GM23248 (cell line): Measurements from ENCODE around the gene BHLHA15. TPM values are rescaled to one million over a fixed set of nuclear protein-coding genes. Genes with fewer than 3 reads are reported as not detected.

ENCODE experiments used
- DNase-seq: peaks from one replicate; pipeline ENCODE4 v3.0.0-alpha.2; 2015
- H2AFZ ChIP-seq: fragments of 200-600 bp; sonication (generic); 2 replicates; pipeline ENCODE4 v1.6.1; 2016; ENCODE audit warnings: antibody characterized with exemption
- H3F3A ChIP-seq: fragments of 200-600 bp; sonication (generic); 2 replicates; pipeline ENCODE4 v1.6.1; 2016; ENCODE audit warnings: mild to moderate bottlenecking, antibody characterized with exemption, mixed run types; ENCODE audit not compliant: insufficient read depth
- H3K27ac ChIP-seq: fragments of 200-600 bp; sonication (generic); 2 replicates; pipeline ENCODE4 v1.5.1; 2016; ENCODE audit warnings: mild to moderate bottlenecking
- H3K27me3 ChIP-seq: fragments of 200-600 bp; sonication (generic); replicated peaks from 2 replicates; pipeline ENCODE4 v1.6.1; 2016; ENCODE audit warnings: mild to moderate bottlenecking; ENCODE audit not compliant: insufficient read depth
- H3K36me3 ChIP-seq: fragments of 200-600 bp; sonication (generic); 2 replicates; pipeline ENCODE4 v1.6.1; 2016; ENCODE audit warnings: low read depth, mild to moderate bottlenecking
- H3K4me1 ChIP-seq: fragments of 200-600 bp; sonication (generic); 2 replicates; pipeline ENCODE4 v1.6.1; 2016; ENCODE audit warnings: mild to moderate bottlenecking; ENCODE audit not compliant: insufficient read depth
- H3K4me2 ChIP-seq: fragments of 200-600 bp; sonication (generic); one replicate; pipeline ENCODE4 v1.6.1; 2016; ENCODE audit warnings: mild to moderate bottlenecking; ENCODE audit not compliant: unreplicated experiment
- H3K4me3 ChIP-seq: fragments of 200-600 bp; sonication (generic); 2 replicates; pipeline ENCODE4 v1.5.1; 2016; ENCODE audit warnings: mild to moderate bottlenecking
- H3K79me2 ChIP-seq: fragments of 200-600 bp; sonication (generic); 2 replicates; pipeline ENCODE4 v1.6.1; 2016; ENCODE audit warnings: mild to moderate bottlenecking; ENCODE audit not compliant: insufficient read depth
- H3K9ac ChIP-seq: fragments of 200-600 bp; sonication (generic); 2 replicates; pipeline ENCODE4 v1.6.1; 2016; ENCODE audit warnings: mild to moderate bottlenecking
- H3K9me2 ChIP-seq: fragments of 200-600 bp; sonication (generic); 2 replicates; pipeline ENCODE4 v1.6.1; 2016; ENCODE audit warnings: mixed run types, mild to moderate bottlenecking, moderate library complexity; ENCODE audit not compliant: insufficient read depth
- H3K9me3 ChIP-seq: fragments of 200-600 bp; sonication (generic); one replicate; pipeline ENCODE4 v1.6.1; 2017; ENCODE audit warnings: low read depth
- H4K20me1 ChIP-seq: fragments of 200-600 bp; sonication (generic); 2 replicates; pipeline ENCODE4 v1.6.0; 2016; ENCODE audit not compliant: insufficient read depth
- EZH2 ChIP-seq: fragments of 200-600 bp; sonication (generic); IDR thresholded peaks from 2 replicates; pipeline ENCODE4 v1.6.1; 2018; ENCODE audit warnings: antibody characterized with exemption, mild to moderate bottlenecking; ENCODE audit not compliant: insufficient read depth, poor library complexity, severe bottlenecking
- EZH2phosphoT487 ChIP-seq: fragments of 200-600 bp; sonication (generic); IDR thresholded peaks from 2 replicates; pipeline ENCODE4 v1.6.1; 2018; ENCODE audit warnings: antibody characterized with exemption, moderate library complexity, mild to moderate bottlenecking, low read depth; ENCODE audit not compliant: insufficient read depth
- WGBS, 2 experiments: methylation state at CpG; one replicate each; pipeline ENCODE4 v1.1.6; 2015 to 2017; ENCODE audit warnings: low lambda C conversion rate in 2 of 2, low coverage in 1 of 2; ENCODE audit errors: missing lambda C conversion rate in 2 of 2; 5-methylcytosine and 5-hydroxymethylcytosine counted together
- in situ Hi-C: fragments of 300-500 bp; cut with MboI; formaldehyde crosslinking; loops from 2 replicates; pipeline ENCODE4 v1.15.0; 2020
- polyA plus RNA-seq: library from polyadenylated mRNA; unstranded; fragments of >200 nt; fragmentation: Nextera tagmentation; extraction: Ambion mirVana; gene quantifications from 2 replicates; pipeline ENCODE4 v1.2.1, GENCODE V29; 2016
- total RNA-seq: library from RNA; depleted of rRNA; stranded (reverse); fragments of >200 nt; shearing (Covaris generic); gene quantifications from 2 replicates; pipeline ENCODE4 v1.2.3, GENCODE V29; 2014

The BHLHA15 gene
- total and polyA plus RNA-seq, 2 experiments from 2014 or later, result not detected

DNA sequence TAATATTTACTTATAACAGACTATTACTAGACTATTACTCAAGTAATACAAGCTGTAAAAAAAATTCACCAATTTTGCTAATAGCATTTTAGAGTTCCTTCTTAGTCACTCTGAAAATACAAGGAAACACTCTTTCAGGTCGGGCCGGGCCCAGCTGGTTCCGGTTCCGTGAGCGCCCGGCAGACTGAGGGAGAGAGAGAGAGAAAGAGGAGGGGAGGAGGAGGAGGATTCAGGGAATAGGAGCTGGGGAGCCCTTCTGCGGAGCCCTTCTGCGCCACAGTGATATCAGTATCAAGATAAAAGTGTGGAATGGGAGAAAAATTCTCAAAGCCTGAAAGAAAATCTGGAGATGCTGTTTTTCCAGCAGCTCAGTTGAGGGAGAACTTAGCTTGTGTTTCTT lies 30.5 kb upstream of the BHLHA15 start:
- no peak overlapping the region for H3K27ac ChIP-seq
- no peaks in the 10 kb centered on the region for H3K27me3 ChIP-seq
- no peak overlapping the region for H2AFZ ChIP-seq
- DNase-seq, result no peak
- TF ChIP-seq EZH2, result no peak
- TF ChIP-seq EZH2phosphoT487, result no peak
- no peak overlapping the region for H3K4me2 ChIP-seq
- H3F3A ChIP-seq, result no peaks in the 10 kb centered on the region
- no peaks in the 10 kb centered on the region for H3K36me3 ChIP-seq
- in situ Hi-C loops, result no loop called here
- no peak overlapping the region for H3K4me3 ChIP-seq
- H3K4me1 ChIP-seq, result no peaks in the 10 kb centered on the region
- H3K79me2 ChIP-seq, result no peaks in the 10 kb centered on the region
- no peaks in the 10 kb centered on the region for H4K20me1 ChIP-seq
- no peak overlapping the region for H3K9ac ChIP-seq
- no peaks in the 10 kb centered on the region for H3K9me3 ChIP-seq
- 92 to 95% methylated on average over 8 of the region's 8 CpGs for WGBS, 2 experiments
- no peaks in the 10 kb centered on the region for H3K9me2 ChIP-seq

DNA sequence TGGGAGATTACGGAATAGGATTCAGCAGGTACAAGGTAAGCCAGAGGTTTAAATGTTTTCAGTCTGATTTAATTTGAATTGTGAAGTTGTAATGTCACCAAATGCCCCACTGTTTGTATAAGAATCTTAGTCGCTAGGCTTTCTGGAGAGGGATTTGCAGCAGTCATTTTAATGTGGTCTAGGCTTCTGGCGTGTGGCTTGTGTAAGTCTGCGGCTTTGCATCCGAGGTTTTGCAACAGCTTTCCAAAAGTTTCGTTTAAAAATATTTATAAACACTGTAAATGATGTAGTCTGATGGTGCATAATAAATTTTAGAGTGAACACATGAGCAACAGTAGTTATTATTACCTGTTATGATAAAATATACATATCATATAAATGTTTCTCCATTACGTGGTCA lies 26.1 kb upstream of the BHLHA15 start:
- no peaks in the 10 kb centered on the region for H3K4me1 ChIP-seq
- H3K9me2 ChIP-seq, result no peaks in the 10 kb centered on the region
- H3F3A ChIP-seq, result peaks cover 6% of the 10 kb centered on the region; the same call in 1 of the 2 replicates
- no peaks in the 10 kb centered on the region for H4K20me1 ChIP-seq
- H3K36me3 ChIP-seq, result no peaks in the 10 kb centered on the region
- no peak overlapping the region for H2AFZ ChIP-seq
- H3K27ac ChIP-seq, result no peak overlapping the region
- H3K9ac ChIP-seq, result no peak overlapping the region
- no peak for DNase-seq
- TF ChIP-seq EZH2, result no peak
- no peak for TF ChIP-seq EZH2phosphoT487
- H3K27me3 ChIP-seq, result no peaks in the 10 kb centered on the region
- 98% methylated on average over 7 of the region's 7 CpGs for WGBS, 2 experiments
- H3K79me2 ChIP-seq, result no peaks in the 10 kb centered on the region
- H3K4me3 ChIP-seq, result no peak overlapping the region
- H3K4me2 ChIP-seq, result no peak overlapping the region
- in situ Hi-C loops, result no loop called here
- no peaks in the 10 kb centered on the region for H3K9me3 ChIP-seq

GRCh38 chr7:98186452-98187137 lies 24.6 kb upstream of the BHLHA15 start:
- Histone ChIP-seq H3K4me1 (no peaks in the 10 kb centered on the region), H4K20me1 (no peaks in the 10 kb centered on the region), H3K4me3 (no peak overlapping the region), H3K36me3 (no peaks in the 10 kb centered on the region), H3K9me2 (no peaks in the 10 kb centered on the region), H3K27me3 (no peaks in the 10 kb centered on the region), H3K79me2 (no peaks in the 10 kb centered on the region), H3K4me2 (peak overlapping the region; percentile 2), H3F3A (peaks cover 6% of the 10 kb centered on the region; the same call in 1 of the 2 replicates), H3K9ac (peak overlapping the region; percentile 23; the same call in 1 of the 2 replicates), H3K9me3 (no peaks in the 10 kb centered on the region), H3K27ac (peak overlapping the region; percentile 54), H2AFZ (no peak overlapping the region; the same call in 1 of the 2 replicates)
- 75 to 85% methylated on average over 9 of the region's 9 CpGs for WGBS, 2 experiments
- in situ Hi-C loops, result no loop called here
- DNase-seq, result peak; percentile 58
- TF ChIP-seq EZH2 (no peak), EZH2phosphoT487 (no peak)

DNA sequence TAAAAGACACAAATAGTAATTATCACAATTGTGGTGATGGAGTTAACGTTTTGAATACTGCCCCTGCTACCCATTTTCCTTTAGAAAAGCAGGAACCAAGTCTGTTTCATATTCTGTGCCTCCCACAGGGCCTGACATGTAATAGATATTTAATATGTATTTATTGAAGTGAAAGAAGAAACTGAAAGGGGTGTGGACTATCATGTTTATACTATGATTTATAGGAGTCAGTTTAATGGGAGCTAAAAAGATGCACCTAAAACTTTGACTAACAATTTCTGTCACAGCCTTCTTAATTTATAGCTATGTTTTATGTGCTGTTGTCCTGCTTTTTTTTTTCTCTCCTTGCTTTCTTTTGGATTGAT lies 24.1 kb upstream of the BHLHA15 start:
- H4K20me1 ChIP-seq, result no peaks in the 10 kb centered on the region
- H3K27me3 ChIP-seq, result no peaks in the 10 kb centered on the region
- no peak overlapping the region for H3K4me3 ChIP-seq
- H3K27ac ChIP-seq, result peak overlapping the region; percentile 54; the same call in 1 of the 2 replicates
- H3F3A ChIP-seq, result peaks cover 6% of the 10 kb centered on the region; the same call in 1 of the 2 replicates
- no peak for DNase-seq
- no peaks in the 10 kb centered on the region for H3K9me3 ChIP-seq
- TF ChIP-seq EZH2phosphoT487 (no peak), EZH2 (no peak)
- no peak overlapping the region; the same call in 1 of the 2 replicates for H2AFZ ChIP-seq
- no peak overlapping the region for H3K9ac ChIP-seq
- in situ Hi-C loops, result no loop called here
- no peaks in the 10 kb centered on the region for H3K4me1 ChIP-seq
- H3K9me2 ChIP-seq, result no peaks in the 10 kb centered on the region
- 91 to 92% methylated on average over 1 of the region's 1 CpG for WGBS, 2 experiments
- no peaks in the 10 kb centered on the region for H3K79me2 ChIP-seq
- H3K4me2 ChIP-seq, result peak overlapping the region; percentile 2
- H3K36me3 ChIP-seq, result no peaks in the 10 kb centered on the region
